ENCODE measurements around the gene GABRA5.
"Not testable (repeated sequence)": the region's sequence is repeated elsewhere in the genome, so short reads cannot be mapped to it uniquely, and the experiment has no call there.

GABRA5 gene

DNA sequence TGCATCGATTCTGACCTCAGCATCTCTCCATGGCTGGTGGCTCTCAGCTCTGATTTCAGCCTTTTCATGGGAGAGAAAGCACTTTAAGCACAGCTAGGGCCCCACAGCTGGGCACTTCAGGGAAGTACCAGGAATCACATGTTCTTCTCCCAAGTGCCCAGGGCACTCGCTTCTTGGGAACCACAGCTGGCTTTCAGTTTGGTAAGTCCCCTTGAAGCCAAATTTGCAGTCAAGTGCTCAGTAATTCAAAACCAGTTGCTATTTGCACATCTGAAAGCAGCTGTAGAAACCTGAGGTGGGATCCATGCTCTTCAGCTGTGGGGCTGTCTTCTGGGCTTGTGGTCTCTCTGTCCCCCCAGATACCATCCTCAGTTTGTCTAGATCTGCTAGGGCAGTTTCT lies 12.8 kb downstream of the GABRA5 start:
- no peak for FAIRE-seq

GRCh38 chr15:26882112-26882511 lies 15.2 kb downstream of the GABRA5 start:
- no peak for FAIRE-seq

GRCh38 chr15:26882616-26883365 lies 15.9 kb downstream of the GABRA5 start:
- FAIRE-seq, result no peak

- no peak for FAIRE-seq
Observed at GRCh38 chr15:26883466-26883865, 16.6 kb downstream of the GABRA5 start.

DNA sequence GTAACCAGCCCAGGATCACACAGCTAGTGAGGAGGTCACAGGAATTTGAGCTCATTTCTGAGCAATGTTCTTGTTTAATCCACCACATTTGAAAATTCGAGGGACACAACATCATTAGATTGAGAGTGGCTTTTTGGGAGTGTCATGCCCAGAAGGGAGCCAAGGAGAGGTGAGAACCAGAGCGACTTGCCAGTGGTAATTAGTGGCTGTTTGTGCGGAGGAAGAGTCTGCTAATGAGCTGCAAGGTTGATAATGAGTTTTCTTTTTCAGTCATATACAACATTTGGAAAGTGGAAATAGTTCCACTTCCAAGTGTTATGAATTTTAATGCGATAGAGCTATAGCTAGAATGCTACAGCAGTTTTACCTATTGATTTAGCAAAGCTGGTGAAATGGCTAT lies 19.7 kb downstream of the GABRA5 start:
- FAIRE-seq, result no peak

DNA sequence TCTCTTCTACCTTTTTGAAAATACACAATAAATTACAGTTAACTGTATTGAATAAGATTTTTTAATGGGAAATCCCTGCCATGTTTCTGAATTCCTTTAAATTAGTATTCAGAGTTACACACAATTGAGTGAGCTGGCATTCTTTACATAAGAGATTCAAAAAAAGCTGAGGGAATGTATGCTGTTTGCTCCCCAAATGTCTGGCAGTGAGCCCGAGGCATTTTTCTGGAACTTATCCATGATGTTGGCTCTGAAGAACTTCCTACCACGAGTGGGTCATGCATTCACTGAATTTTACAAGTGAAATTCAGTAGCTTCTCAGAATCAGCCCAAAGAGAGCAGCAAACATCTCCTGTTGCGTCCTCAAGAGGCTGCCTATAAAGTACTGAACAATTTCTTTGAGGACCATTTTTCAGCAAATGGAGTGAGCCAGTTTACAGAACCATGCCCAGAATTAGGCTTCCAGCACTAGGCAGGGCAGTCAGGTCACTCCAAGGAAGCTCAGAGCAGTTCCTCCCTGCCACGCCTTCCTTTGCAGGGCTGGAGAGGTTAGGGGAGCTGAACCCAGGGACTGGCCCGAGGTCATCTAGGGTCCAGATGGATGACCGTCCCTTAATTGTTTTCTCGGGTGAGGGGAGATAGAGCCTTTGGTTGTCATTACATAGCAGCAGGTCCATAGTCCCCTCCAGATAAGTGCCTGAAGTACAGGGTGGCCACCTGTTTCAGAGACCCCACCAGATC lies 21.2 kb downstream of the GABRA5 start:
- no peak for FAIRE-seq

GRCh38 chr15:26888761-26889160 lies 21.9 kb downstream of the GABRA5 start:
- no peak for FAIRE-seq

DNA sequence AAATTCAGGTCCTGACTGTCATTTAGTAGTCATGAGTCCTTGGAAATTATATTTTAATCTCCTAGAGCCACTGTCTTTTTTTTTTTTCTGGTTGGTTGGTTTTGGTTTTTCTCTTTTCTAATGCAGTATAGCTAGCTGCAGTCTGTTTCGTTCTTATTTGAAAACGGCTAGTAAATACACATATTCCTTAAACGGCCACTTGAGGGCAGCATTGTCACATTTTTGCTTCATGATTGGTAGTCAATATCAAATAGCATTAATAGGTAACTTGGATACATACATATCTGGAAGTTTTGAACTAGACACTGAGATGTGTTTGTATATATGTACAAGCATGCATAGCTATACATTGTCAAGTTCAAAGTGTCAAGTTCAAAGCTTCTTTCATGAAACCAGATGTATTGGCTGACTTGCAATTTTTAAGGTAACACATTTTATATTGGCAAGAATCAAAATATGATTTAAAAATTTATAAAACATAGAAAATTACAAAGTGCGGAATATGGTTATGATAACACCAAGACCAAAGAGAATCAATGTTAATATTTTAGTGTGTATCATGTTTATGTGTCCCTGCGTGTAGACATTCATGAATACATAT lies 22.5 kb downstream of the GABRA5 start:
- FAIRE-seq, result peak; percentile 78

DNA sequence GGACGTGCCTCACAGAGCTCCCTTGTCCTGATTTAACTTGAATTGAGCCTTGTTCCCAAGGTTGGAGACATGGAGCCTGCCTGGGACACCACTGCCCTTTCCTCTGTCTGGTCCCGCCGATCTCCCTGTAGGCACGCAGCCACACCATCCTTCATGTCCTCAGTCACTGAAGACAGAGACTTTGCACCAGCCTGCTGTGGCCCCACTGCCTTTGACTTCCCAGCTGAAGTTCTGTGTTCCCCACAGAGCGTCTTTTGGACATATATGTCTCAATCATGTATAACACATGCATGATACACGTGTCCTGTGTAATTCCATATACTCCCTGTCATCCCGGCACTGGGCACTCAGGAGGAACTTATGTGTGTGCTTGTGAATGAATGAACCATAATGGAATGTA lies 23.6 kb downstream of the GABRA5 start:
- FAIRE-seq, result no peak

- FAIRE-seq, result no peak
Observed at GRCh38 chr15:26890988-26891387, 24.1 kb downstream of the GABRA5 start.

DNA sequence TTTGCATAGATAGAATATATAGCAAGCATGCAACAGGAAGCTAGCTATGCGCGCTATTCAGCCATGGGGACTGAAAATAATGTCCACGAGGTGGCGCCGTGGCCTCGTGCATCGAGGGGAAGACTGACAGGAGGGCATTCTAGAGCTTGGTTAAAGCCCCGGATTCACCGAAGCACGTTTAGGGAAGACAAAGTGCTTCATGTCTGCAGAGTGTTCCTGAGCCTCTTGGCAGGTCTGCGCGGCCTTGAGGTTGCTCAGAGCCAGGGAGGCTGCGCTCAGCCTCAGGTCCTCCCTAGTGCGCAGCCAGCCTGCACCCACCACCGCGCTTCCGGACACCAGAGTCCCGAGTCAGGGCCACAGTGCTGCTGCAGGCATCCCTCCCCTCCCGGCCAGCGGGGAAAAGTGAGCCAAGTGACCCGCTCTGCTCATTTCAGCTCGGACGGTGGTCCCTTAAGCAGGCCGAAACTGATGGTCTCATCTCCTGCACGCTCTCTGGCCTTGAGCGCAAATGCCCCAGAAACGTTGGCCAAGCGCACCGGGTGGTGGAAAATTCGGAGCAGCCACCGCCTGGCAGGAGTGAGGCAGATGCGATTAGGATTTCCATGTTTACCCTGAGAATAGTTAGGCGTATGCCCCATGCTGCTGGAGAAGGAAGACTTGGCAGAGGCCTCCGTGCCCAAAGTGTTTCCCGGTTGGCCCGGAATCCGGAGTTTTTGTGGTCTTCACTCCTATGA lies 24.8 kb downstream of the GABRA5 start:
- FAIRE-seq, result peak; percentile 70

- no peak for FAIRE-seq
Observed at GRCh38 chr15:26892182-26892518, 25.3 kb downstream of the GABRA5 start.

- no peak for FAIRE-seq
Observed at GRCh38 chr15:26892678-26893077, 25.8 kb downstream of the GABRA5 start.

DNA sequence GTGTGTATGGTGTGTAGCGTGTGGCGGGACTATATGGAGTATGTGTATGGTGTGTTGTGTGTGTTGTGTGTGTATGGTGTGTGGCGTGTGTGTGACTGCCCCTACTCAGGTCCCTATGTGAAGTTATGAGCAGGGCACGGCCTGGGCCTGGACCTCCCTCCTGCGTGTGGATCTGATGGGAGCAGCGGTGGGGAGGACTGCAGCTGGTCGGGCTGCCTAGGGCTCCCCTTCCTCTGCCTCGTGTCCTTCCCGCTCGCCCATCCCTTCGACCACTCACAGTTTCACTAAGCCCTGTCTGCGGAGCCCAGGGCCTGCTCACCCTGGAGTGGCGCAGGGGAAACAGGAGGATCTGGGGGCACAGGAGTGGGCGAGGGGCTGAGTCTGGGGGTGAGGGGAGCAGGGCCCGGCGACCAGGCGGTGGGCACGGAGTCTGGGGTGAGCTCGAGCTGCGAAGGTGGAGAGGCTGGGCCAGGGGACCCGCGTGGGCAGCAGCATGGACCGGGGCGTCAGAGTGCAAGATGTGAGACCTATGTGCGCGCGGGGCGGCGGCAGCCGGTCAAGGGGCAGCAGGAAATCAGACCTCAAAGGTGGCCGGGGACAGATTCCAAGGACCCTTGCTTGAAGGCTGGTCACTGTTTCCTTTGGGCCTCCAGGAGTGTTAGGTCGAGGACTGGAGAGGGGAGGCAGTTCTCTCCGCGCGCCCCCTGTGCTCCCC lies 26.6 kb downstream of the GABRA5 start:
- FAIRE-seq, result no peak

- no peak for FAIRE-seq
Observed at GRCh38 chr15:26894181-26894580, 27.3 kb downstream of the GABRA5 start.

DNA sequence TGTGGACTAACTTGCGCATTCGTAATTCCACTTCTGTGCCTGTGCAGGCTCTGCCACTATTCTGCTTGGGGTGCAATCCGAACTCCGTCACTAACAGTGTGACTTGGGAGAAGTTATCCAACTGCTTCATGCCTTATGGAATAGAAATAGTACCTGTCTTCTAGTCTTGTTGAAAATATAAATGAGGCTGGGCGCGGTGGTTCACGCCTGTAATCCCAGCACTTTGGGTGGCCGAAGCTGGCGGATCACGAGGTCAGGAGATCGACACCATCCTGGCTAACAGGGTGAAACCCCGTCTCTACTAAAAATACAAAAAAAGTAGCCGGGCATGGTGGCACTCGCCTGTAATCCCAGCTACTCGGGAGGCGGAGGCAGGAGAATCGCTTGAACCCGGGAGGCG lies 28.5 kb downstream of the GABRA5 start:
- FAIRE-seq, result not testable (repeated sequence)

GRCh38 chr15:26899658-26900057 lies 32.8 kb downstream of the GABRA5 start:
- FAIRE-seq, result no peak

DNA sequence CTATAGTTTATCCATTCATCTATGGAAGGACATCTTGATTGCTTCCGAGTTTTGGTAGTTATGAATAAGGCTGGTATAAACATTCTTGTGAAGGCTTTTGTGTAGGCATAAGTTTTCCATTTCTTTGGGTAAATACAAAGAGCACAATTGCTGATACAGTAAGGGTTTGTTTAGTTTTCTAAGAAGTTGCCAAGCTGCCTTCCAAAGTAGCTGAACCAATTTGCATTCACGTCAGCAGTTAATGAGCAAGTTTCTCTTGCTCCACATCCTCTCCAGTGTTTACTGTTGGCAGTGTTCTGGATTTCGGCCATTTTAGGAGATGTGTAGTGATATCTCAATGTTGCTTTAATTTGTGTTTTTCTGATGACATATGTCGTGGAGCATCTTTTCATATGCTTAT lies 34.2 kb downstream of the GABRA5 start:
- no peak for FAIRE-seq

DNA sequence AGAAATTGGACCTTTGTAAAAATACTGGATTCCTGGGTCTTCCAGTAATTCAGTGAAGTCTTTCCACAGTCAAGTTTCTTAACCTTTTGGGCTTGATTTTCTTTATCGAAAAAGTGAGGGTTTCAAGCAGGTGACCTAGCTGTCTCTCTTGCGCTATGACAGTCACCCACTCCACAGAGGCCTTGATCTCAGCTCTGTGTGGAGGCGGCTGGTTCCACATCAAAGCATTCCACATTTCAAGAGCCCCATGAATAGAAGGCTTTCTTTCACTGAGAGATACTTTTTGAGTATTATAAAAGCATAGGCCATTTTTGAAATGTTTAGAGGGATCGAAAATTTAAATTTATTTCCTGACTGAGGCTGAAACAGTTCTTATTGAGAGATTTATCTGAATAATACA lies 43.9 kb downstream of the GABRA5 start:
- FAIRE-seq, result no peak

DNA sequence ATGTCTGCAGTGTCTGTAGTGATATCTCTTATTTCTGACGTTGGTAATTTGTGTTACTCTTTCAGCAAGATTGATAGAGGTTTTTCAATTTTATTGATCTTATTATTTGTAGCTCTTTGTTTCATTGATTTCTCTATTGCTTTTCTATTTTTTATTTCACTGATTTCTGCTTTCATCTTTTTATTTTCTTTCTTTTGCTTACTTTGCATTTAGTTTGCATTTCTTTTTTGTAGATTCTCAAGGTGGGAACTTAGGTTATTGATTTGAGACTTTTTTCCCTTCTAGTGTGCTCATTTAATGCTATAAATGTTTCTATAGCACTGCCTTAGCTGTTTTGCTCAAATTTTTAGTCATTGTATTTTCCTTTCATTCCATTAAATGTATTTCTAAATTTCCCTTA lies 54.6 kb downstream of the GABRA5 start:
- FAIRE-seq, result no peak

DNA sequence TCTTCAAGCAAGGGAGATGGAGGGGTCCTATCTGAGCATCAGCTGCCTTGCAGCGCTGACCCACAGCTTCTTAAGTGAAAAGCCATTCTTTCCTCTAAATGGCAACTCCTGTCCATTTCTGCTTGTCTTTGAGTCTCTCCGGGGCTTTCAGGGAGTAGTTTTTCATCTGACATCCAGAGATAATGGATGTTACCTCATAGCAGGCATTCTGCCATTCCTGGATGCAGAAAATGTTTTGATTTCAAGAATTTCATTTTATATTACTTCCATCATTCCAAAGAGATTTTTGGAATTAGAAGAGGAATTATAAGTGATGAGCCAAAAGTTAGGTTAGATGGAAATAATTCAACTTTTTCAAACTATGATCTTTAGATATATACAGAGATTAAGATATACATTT lies 59.2 kb downstream of the GABRA5 start:
- FAIRE-seq, result no peak

DNA sequence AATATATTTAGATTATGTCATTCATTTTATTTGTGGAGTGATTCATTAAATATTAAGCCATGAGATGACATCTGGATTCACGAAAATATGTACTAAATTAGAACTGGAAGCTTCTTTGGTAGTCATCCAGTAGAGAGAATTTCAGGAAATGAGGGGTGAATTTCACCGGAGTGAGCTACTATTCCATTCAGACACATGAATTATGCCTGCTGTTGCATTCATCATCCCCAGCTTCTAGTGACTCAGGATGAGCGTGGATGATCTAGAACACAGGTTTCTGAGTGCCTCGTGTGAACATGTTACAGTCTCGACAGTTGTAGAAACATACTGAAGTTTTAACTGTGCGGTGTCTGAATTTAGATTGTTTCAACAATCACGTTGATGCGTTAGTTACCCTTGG lies 61.2 kb downstream of the GABRA5 start:
- FAIRE-seq, result no peak

GRCh38 chr15:26929588-26929987 lies 62.7 kb downstream of the GABRA5 start:
- no peak for FAIRE-seq
